CD4-positive, alpha-beta T cell treated with Interleukin-21 for 1 hour (primary cell): ENCODE data around the gene KCNMB2.
"Not testable (repeated sequence)": the region's sequence is repeated elsewhere in the genome, so short reads cannot be mapped to it uniquely, and the experiment has no call there.

Experiments used
- DNase-seq: peaks from one replicate; pipeline ENCODE4 v3.0.0-alpha.2; 2020

The KCNMB2 gene

GRCh38 chr3:178520451-178520850, 15.8 kb upstream of the KCNMB2 start:
- DNase-seq = no peak

GRCh38 chr3:178522200-178523052, 13.8 kb upstream of the KCNMB2 start:
- DNase-seq = no peak

- DNase-seq = no peak
Measured at GRCh38 chr3:178525251-178525650, 11.0 kb upstream of the KCNMB2 start.

GRCh38 chr3:178526291-178526690, 9.9 kb upstream of the KCNMB2 start:
- DNase-seq = no peak

GRCh38 chr3:178527981-178528380, 8.3 kb upstream of the KCNMB2 start:
- no peak for DNase-seq

GRCh38 chr3:178529606-178530225, 6.5 kb upstream of the KCNMB2 start:
- DNase-seq = no peak

- no peak for DNase-seq
Measured at GRCh38 chr3:178532476-178532875, 3.8 kb upstream of the KCNMB2 start.

- no peak for DNase-seq
Measured at GRCh38 chr3:178537122-178537705, 978 bp downstream of the KCNMB2 start.

- DNase-seq = no peak
Measured at GRCh38 chr3:178538056-178538455, 1.8 kb downstream of the KCNMB2 start.

- DNase-seq = no peak
Measured at GRCh38 chr3:178540184-178540583, 3.9 kb downstream of the KCNMB2 start.

- DNase-seq = no peak
Measured at GRCh38 chr3:178545337-178545736, 9.1 kb downstream of the KCNMB2 start.

- DNase-seq = no peak
Measured at GRCh38 chr3:178546079-178546478, 9.8 kb downstream of the KCNMB2 start.

- DNase-seq = not testable (repeated sequence)
Measured at GRCh38 chr3:178549426-178549825, 13.2 kb downstream of the KCNMB2 start.

GRCh38 chr3:178551916-178552321, 15.7 kb downstream of the KCNMB2 start:
- DNase-seq = no peak

GRCh38 chr3:178558637-178559036, 22.4 kb downstream of the KCNMB2 start:
- DNase-seq = no peak

- no peak for DNase-seq
Measured at GRCh38 chr3:178560759-178561158, 24.5 kb downstream of the KCNMB2 start.

- no peak for DNase-seq
Measured at GRCh38 chr3:178561239-178561638, 25.0 kb downstream of the KCNMB2 start.

- no peak for DNase-seq
Measured at GRCh38 chr3:178562143-178562946, 26.1 kb downstream of the KCNMB2 start.

- no peak for DNase-seq
Measured at GRCh38 chr3:178562947-178563232, 26.7 kb downstream of the KCNMB2 start.

GRCh38 chr3:178567611-178568010, 31.4 kb downstream of the KCNMB2 start:
- DNase-seq = no peak

GRCh38 chr3:178568155-178568731, 32.0 kb downstream of the KCNMB2 start:
- no peak for DNase-seq

GRCh38 chr3:178568911-178569310, 32.7 kb downstream of the KCNMB2 start:
- DNase-seq = no peak

- DNase-seq = no peak
Measured at GRCh38 chr3:178569826-178570225, 33.6 kb downstream of the KCNMB2 start.
